HG03280 (cell line): ENCODE results near the gene SNTA1.
"Not testable (repeated sequence)": the region's sequence is repeated elsewhere in the genome, so short reads cannot be mapped to it uniquely, and the experiment has no call there.

Source experiments
- ATAC-seq: cut with Tn5 transposase; IDR thresholded peaks from one replicate; pipeline ENCODE4 v1.9.1; 2021; ENCODE audit warnings: mild to moderate bottlenecking, moderate library complexity; ENCODE audit not compliant: unreplicated experiment

Gene SNTA1

DNA sequence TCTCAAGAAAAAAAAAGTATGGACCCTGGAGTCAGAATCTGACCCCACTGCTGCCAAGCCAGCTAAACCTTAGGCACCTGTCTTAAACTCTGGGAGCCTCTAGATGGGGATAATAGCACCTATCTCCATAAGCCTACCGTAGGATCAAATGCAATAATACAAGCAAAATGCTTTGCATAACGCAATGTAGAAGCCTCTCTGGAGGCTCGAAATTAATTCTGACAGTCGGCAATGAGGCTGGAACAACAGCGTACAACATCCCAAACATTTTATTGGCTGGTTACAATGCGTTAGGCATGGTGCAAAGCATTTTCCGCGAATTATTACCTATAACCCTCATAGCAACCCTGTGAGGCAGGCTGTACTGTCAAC, 42.8 kb downstream of the SNTA1 start:
- no peak for ATAC-seq

DNA sequence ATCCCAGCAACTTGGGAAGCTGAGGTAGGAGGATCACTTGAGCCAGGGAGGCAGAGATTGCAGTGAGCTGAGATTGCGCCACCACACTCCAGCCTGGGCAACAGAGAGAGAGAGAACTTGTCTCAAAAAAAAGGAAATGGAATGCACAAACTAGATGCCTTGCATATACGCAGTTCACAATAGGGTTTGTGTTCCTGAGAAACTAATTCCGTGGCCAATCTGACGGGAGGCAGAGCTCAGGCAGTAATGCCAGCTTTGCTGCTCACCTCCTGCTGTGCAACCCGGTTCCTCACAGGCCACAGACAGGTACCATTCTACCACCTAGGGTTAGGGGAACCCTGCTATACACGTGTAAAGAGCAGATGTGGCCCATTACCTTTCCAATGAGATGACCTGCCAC, 43.6 kb downstream of the SNTA1 start:
- no peak for ATAC-seq

DNA sequence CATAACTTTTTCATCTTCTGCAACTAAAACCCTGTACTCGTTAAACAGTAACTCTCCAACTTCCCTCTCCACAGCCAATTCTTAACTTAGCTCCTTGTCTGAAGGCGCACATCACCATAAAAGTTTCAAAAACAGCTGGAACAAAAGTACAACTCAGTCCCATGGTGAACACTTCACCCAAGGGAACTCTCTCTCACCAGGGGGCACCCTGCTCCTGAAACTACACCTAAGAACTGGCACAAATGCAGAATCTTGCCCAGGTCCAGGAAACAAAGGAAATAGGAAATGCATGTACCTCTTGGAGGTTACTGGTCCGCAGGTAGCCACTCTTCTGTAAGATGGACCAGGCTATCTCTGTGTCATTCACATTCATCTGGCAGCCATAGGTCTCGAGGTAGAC, 48.8 kb downstream of the SNTA1 start:
- ATAC-seq, result no peak

DNA sequence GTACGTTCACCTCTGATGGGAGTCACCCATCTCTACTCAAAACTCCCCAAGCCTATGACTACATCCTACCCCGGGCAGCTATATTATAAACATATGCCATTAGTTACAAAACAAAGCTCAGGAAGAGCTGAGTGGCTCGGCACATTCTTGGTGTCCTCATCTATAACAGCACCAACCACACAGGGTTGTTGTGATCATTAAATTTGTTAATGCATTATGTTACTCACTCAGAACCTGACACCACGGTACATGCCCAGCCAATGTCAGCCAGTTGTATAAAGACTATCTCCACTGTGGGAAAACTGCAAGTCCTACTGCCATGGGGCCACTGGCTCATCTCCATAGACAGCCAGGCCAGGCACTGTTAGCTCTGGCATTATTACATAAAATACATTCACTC, 50.0 kb downstream of the SNTA1 start:
- ATAC-seq, result no peak

DNA sequence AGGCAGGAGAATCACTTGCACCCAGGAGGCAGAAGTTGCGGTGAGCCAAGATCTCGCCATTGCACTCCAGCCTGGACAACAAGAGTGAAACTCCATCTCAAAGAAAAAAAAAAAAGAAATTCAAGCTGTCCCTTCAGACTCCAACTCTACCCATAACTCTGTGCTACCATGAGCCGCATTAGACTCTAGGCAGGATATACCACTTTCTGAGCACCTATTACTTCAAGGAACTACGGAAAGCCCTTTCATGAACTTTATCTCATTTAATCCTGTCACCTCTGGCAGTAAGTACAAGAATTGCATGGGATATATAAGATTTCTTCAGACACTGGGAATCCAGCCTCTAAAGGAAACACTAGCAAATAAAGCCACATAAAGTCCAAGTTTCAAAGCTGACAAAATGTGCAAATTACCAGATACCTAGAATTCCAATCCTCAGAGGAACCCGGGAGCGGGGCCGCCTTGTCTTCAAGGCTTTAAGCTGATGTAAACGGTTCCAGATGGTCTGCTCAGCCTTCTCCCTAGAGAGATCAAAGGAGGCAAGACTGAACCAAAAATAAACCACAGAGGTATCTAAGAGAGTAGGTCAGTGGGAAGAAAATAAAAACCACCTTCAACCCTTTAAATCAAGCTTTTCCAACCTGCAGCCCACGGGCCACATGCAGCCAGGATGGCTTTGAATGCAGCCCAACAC, 51.7 kb downstream of the SNTA1 start:
- no peak for ATAC-seq

DNA sequence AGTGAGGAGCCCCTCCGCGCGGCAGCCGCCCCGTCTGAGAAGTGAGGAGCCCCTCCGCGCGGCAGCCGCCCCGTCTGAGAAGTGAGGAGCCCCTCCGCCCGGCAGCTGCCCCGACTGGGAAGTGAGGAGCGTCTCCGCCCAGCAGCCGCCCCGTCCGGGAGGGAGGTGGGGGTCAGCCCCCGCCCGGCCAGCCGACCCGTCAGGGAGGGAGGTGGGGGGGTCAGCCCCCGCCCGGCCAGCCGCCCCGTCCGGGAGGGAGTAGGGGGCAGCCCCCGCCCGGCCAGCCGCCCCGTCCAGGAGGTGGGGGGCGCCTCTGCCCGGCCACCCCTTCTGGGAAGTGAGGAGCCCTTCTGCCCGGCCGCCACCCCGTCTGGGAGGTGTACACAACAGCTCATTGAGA, 54.2 kb downstream of the SNTA1 start:
- ATAC-seq, result not testable (repeated sequence)

DNA sequence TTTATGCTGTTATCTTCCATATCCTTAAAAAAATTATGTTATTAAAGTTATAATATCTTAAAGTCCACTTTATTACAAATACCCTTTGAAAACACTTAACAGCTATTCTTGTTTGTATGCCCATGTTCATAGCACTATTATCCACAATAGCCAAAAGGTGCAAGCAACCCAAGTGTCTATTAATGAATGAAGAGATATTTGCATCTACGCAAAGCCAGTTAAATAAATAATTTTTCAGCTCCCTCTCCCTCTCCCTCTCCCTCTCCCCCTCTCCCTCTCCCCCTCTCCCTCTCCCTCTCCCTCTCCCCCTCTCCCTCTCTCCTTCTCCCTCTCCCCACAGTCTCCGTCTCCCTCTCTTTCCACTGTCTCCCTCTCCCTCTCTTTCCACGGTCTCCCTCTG, 55.3 kb downstream of the SNTA1 start:
- ATAC-seq, result no peak

DNA sequence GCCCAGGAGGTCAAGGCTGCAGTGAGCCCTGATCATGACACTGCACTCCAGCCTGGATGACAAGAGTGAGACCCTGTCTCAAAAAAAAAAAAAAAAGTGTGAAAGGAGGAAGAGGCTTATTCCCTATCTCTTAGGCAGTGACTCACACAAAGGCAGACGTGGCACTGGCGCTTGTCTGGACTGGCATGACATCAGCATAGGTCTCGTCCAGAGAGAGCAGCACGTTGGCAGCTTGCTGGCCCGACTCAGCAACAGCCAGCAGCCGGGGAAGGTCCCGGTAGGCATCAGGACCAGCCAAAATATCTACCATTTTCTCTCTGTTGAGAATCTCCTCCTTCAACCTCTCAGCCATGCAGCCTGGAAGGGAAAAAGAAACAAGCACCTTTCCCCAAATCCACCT, 56.4 kb downstream of the SNTA1 start:
- ATAC-seq, result no peak

DNA sequence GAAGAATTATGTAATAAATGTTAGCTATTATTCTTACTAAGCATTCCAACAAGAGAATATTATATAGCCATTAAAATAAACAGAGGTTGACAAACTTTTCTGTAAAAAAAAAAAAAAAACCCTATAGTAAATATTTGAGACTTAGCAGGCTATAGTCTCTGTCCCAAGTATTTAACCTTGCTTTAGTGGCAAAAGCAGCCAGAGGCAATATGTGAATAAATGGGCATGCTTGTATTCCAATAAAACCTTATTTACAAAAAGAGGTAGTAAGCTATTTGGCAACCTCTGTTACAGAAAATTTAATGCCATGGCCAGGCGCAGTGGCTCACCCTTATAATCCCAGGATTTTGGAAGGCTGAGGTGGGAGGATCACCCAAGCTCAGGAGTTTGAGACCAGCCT, 56.9 kb downstream of the SNTA1 start:
- no peak for ATAC-seq

DNA sequence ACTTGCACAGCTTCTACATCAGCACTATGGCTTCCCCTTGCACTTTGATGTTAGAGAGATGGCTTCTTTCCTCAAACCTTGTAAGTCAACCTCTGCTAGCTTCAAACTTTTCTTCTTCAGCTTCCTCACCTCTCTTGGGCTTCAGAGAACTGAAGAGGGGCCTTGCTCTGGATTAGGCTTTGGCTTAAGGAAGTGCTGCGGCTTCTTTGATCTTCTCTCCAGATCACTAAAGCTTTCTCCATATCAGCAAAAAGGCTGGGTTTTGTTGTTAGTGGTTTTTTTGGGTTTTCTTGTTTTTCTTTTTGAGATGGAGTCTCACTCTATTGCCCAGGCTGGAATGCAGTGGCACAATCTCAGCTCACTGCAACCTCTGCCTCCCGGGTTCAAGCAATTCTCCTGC, 66.2 kb downstream of the SNTA1 start:
- no peak for ATAC-seq

DNA sequence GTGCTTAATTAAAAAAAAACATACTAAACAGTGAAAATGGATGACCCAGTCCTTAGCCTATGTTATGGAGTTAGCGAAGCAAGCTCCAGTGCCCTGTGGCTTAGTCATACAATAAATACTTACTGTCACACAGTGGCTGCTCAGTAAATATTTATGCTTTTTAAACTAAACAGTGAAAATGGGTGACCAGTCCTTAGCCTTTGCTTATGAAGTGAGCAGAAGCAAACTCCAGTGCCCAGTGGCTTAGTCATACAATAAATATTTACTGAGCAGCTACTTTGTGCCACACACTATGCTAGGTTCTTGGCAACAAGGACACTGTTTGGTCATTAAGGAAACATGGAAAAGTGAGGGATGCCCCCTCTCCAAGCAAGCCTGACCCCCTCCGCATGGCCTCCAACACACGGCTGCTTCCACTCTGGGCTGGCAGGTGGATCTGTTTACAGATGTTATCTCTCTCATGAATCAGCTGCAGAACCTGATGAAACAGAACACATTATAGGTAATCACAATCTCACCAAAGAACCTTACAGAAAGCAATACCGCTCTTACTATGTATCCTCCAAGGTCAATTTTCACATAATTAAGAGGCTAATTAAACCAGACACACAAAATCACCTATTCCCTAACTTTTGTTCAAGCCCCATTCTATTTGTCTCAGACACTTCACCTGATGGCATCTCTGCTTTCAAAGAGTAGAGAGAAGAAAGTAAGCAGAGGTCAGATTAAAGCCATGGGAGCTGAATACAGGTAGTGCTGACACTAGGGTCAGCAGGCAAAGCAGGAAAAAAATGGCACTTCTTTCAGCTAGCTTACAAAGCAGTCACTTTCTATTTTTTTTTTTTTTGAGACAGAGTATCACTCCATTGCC, 69.6 kb downstream of the SNTA1 start:
- no peak for ATAC-seq

DNA sequence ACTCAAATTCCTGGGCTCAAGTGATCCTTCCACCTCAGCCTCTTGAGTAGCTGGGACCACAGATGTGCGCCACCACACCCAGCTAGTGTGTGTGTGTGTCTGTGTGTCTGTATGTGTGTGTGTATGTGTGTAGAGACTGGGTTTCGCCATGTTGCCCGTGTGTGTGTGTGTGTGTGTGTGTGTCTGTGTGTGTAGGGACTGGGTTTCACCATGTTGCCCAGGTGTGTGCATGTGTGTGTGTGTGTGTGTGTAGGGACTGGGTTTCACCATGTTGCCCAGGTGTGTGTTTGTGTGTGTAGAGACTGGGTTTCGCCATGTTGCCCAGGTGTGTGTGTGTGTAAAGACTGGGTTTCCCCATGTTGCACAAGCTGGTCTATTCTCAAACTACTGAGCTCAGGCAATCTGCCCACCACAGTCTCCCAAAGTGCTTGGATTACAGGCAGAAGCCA, 70.5 kb downstream of the SNTA1 start:
- ATAC-seq, result no peak

DNA sequence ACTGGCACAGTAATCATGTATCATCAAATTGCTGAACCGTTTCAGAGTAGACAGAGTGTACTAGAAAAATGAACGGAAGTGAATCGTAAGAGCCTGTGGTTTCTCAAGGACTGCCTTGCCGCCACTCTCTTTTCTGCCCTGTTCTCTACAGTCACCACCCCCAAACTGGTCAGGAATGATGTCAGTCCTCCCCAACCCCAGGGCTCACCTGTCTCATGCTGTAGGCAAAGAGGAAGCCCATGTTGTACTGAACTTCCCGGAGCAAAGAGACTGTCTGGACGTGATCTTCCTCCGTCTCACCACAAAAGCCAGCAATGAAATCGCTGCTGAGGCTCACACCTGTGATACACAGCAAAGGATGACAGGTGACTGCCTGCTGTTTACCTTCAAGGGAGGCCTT, 73.3 kb downstream of the SNTA1 start:
- no peak for ATAC-seq

DNA sequence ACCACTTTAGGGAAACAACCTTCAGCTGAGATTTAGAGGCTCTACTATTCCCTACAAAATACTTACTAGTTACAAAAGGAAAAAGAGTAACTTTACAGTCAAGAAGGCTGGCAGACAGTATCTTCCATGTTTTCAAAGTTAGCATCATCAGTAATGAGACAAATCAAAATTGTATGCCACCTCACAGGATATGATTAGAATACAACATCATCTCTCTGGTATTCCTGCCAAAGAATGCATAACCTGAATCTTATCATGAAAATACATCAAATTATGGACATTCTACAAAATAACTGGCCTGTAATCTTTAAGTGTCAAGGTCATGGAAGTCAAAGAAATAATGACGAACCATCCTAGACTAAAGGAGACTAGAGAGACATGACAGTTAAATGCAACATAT, 80.7 kb downstream of the SNTA1 start:
- ATAC-seq, result no peak

DNA sequence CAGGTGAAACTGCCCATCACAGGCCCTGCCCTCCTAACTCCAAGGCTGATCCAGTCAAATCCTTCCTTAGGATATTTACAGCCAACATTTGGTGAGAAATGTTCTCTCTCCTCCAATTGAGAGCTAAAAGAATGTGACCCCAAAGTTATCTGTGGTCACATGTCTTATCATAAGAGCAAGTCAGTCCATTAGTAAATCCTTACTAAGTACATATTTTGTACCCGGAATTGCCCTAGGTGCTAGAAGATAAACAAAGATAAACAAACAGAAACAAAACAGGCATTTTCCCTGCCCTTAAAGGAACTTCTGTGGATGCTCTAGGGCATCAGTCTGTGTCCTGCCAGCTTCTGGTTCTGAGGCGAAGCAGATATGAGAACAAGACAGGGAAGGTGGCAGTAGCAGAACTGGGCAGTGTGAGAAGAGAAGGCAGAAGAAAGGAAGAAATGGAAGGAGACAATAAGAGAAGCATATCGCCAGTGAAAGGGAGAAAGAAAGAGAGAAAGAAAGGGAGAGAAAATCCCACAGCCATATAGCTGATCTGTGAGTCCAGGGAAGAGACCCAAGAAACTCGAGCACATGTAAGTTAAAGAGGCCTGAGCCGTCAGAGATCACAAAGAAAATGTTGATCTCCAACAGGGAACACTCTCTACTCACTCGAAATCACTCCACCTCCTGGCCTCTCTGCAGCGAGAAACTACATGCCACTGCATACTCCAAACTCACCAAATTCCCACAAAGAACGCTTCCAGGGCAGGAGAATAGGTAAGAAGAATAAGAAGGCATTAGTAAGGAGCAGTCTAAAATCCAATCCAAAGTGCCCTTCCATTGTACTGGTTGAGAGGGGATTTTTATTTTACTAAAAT, 83.9 kb downstream of the SNTA1 start:
- no peak for ATAC-seq
